ENCODE measurements around the gene SIRPA.

The SIRPA gene

DNA sequence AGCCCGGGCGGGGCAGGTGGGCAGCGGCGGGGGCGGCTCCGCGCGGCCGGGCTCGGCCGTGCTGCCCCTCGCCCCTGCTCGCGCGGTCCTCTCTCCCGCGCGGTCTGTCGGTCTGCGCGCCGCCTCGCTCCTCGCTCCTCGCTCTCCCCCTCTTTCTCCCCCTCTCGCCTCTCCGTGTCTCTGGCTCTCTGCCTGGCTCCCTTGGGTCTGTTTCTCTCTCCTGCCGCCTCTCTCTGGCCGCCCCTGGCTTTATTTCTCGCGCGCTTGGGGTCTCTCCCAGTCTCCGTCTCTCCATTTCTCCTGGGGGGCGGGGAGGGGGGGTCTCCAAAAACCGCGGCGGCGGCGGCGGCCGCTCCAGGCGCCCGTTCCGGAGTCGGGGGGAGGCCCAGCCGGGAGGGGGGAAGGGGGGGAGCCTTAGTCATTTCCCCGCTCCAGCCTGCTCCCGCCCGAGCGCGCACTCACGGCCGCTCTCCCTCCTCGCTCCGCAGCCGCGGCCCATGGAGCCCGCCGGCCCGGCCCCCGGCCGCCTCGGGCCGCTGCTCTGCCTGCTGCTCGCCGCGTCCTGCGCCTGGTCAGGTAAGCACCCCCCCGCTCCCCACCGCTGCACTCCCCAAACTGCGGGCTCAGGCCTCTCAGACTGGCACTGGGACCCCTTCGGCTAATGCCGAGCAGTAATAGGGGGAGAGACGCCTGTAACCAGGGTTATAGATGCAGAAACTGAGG is at the start of gene SIRPA:
TSS of gene SIRPA (plus strand) at position 457 of the 723 bp plus-strand sequence. CDS start at position 498, 41 bp downstream.
- no peak for DNase-seq (ENCODE audit: low read depth)

DNA sequence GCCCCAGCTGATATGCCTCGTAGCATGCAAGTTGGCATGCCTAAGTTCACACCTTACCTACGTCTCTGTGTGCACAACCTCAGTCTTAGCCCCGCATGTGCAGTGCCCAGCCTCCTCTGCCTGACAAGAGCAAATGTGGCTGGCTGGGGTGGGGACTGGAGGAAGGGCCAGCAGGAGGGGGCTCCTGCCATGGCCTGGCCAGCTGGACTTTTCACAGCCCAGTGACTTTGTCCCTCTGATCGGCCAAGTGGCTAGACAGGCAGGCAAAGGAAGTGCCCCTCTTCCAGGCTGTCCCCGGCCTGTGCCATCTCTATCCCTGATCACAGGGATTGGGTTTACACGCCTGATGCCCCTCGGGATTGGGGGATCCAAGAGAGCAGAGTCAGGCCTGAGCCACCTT is 49.5 kb upstream of the SIRPA start:
- DNase-seq (ENCODE audit: low read depth): no peak

DNA sequence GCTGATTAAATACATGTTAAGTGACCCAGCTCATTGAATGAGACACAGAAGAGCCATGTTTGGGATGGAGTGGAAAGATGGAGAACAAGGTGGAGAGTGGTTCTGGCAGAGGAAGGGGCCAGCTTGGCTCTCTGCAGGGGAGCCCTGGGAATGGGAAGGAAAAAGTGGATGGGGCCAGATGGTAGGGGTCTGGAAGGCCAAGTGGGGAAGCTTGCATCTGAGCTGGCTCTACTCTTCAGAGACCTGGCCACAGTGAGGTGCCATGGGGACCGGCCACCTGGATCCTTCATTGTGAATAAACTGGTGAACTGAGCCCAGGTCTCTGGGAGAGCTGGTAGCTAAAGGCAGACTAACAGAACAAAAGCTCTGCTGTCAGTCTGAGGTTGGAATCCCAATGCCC is 48.9 kb upstream of the SIRPA start:
- DNase-seq (ENCODE audit: low read depth): no peak

DNA sequence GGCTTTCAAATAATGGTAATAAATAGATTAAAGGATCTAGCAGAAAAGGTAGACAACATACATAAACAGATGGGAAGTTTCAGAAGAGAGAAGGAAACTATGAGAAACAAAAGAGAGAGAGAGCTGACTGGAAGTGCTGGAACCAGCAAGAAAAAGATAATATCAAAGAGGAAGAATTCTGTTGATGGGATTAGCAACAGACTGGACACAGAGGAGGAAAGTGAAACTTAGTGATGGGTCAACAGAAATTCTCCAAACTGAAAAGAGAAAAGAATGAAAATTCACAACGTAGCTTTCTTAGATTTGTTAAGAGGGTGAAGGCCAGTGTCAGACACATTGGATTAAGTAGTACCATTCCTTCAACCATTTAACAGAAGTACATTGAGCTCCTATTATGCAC is 48.3 kb upstream of the SIRPA start:
- DNase-seq (ENCODE audit: low read depth): no peak

DNA sequence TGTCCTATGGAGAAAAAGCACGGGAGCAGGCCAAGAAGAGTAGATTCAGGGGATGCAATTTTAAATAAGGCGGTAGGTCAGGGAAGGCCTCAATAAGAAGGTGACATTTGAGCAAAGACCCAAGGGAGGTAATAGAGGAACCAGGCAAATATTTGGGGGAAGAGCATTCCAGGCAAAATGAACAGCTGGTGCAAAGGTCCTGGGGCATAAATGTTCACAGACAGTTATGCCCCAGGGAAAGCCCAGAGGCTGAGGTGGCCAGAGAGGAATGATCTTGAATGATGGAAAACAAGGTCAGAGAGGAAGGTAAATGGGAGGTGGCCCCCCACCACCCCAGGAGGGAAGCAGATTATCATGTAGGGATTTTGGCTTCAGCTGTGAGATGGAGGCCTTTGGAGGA is 47.4 kb upstream of the SIRPA start:
- no peak for DNase-seq (ENCODE audit: low read depth)

DNA sequence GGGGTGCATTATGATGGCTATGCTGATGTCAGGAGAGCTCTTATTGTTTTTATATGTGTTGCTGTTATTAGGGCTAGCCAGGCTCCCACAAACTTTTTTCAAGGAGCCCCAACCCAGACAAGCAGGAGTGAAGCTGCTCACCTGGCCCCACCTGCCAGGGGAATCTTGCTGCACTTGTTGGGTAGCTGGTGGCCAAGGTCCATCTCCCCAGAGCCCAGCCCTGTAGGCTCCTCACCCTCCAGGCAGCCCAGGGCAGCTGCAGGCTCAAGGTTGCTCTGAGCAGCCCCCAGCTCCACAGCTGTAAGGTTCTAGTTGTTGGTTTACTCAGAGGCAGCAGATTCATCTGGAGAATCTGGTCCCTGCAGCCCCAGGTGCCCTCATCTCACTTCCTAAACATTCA is 46.8 kb upstream of the SIRPA start:
- no peak for DNase-seq (ENCODE audit: low read depth)

DNA sequence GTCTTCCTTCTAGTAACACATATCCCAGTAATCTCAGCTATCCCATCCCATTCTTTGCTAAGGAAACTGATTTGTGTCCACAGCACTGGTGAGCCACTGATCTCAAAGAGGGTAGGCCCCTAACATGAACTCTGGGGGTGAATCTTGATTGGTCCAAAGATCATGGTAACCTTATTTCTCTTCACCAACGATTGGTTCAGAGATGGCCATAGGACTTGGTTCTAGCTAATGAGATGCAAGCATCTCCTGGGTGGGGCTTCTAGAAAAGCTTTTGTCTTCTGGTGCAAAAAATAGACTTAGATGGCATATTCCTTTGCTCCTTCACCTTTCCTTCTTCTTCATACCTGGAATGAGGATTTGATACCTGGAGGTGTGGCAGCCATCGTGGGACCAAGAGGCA is 43.8 kb upstream of the SIRPA start:
- no peak for DNase-seq (ENCODE audit: low read depth)

DNA sequence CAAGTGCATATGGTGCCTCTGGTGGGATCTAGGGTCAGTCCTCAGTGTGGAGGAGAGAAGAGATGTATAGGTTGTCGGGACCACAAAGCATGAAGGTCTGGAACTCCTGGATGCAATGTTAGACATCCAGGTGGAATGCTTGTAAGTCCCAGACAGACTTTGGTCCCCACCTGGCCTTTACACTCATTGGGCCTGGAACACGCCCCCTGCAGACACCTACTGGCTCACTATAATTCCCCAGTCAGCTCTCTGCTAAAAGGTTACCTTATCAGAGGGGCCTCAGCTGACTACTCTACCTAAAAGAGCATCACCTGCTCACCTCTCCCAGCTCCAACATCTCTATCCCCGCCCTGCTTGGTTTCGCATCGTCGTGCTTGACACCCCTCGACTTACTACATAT is 41.7 kb upstream of the SIRPA start:
- DNase-seq (ENCODE audit: low read depth): no peak

DNA sequence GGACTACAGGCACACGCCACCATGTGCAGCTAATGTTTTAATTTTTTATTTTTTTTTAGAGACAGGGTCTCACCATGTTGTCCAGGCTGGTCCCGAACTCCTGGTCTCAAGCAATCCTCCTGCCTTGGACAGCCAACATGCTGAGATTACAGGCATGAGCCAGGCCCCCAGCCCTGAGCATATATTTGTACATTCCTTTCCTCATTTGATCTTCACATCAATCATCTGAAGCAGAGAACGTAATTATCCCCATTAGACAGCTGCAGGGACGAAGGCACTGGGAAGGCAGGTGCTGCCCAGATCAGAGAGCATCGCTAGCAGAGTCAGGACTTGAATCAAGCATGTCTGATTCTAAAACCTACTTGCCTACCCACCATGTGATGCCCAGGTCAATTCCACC is 41.0 kb upstream of the SIRPA start:
- no peak for DNase-seq (ENCODE audit: low read depth)

DNA sequence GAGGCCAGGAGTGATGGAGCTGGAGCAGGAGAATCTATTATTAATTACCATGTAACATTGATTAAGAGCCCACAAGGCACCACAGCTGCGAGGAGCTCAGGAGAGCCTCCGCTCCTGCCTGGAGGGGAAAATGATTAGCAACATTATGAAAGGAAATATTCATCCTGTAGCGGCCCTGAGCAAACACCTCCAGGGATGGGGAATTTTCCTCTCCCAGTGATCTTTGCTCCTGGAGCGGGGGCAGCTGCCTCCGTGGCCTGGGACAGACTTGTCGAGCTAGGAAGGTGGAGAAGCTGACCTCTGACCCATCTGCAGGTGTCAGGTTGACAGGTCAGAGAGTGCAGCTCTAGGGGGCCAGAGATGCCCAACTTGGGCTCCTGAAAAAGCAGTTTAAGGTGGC is 40.1 kb upstream of the SIRPA start:
- DNase-seq (ENCODE audit: low read depth): no peak

DNA sequence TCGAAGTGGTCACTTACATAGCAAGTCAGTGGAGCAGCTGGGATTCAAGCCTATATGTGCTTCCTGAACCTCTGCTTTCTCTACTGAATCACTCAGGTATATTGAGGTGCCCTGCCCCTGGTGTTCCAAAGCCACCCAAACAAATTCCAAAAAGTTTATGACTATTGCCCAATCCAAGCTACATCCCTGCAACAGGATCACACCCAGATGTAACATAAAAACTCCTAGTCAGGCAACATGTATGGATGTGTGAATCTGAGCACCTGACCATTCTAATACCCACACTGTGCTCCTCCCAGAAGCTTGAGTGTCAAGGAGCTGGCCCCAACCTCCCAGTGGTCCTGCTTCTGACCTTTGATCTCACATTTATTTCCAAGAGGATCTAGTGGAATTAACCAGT is 39.5 kb upstream of the SIRPA start:
- DNase-seq (ENCODE audit: low read depth): no peak

DNA sequence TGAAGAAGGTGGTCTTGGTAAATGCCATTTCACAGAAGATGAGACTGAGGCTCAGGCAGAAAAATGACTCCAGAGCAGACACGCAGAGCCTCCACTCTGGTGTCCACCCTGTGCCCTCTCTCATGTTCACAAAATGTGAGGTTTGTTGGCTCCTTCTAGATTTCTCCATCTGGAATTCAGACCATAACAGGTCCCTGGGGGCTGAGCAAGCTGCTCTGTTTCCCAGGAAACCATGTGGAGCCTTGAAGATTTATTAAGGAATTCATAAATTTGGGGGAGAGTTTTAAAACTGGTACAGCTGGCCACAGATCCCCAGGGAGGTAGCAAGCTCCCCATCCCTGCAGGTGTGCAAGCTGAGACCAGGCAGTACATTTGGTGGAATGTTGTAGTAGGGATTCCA is 38.8 kb upstream of the SIRPA start:
- no peak for DNase-seq (ENCODE audit: low read depth)

DNA sequence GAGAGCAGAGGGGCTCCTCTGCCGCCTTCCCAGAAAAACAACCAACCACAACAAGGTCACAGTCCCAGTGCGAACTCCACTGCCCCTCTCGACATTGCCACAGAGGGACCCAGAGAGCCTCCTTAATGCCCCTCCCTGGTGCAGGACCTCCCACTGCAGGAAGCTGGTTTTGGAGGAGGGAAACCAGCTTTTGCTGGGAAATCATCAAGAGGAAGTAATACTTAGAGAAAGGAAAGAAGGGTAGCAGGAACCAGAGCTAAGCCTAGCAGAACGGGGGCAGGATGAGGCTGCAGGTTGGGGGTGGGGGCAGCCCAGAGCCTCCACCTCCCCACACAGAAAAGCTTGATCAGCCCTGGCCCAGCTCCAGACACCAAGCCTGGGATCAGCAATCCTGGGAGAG is 37.7 kb upstream of the SIRPA start:
- DNase-seq (ENCODE audit: low read depth): no peak

DNA sequence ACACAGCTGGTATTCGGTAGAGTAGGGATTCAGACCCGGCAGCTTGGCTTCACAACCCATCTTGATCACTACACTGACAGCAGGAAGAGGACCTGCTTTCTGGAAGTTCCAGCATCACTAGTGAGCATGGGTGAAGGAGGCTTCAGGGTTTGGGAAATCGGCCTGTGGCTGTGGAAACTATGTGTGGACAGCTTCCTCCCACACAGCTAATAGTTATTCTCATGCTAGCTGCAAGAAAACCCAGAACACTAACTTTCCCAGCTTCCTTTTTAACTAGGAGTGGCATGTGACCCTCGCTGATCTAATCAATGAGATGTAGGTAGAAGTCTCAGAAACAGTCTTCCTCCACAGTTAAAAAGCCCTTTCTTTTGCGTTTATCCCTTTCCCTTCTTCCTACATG is 36.3 kb upstream of the SIRPA start:
- DNase-seq (ENCODE audit: low read depth): no peak

DNA sequence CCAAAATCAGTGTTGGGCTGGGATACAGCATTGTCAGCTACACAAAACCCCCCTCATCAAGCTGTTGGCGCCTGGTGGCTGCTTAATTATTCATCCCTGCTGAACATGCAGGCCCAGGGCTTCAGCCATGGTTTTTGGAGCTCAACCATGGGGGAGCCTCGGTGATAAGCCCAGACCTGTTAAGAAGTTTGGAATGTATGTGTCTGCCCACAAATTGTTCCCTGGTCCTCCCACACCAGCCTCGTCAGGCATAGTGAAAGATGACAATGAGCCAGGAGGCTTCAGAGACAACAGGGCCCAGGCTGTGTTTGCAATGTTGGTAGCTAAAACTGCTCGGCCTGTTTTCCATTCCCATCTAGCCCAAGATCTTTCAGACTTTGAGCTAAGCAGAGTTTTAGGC is 34.8 kb upstream of the SIRPA start:
- DNase-seq (ENCODE audit: low read depth): no peak

DNA sequence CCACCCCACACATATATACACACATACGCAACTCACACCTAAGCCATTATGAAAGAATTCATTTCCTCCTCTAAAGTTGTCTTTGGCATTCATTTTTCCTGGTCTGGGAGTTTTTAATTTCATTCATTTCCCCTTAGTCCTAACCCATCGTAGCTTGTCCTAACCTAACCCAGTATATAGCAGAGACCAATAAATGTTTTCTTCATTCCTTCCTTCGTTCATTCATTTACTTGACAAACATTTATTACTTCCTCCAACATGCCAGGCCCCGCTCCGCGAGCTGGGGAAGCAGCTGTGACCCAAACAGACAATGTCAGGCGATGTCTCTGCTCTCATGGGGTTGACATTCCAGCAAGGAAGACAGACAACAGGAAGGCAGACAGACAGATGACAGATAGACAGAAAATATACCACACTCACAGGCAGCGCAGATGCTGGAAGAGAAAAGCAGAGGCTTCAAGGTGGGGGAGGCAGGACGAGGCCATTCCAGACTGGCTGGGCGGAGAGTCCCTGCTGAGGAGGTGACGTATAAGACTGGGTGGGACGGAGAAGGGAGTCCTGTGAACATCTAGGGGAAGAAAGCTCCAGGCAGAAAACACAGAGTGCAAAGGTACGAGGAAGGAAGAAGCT is 33.7 kb upstream of the SIRPA start:
- no peak for DNase-seq (ENCODE audit: low read depth)

DNA sequence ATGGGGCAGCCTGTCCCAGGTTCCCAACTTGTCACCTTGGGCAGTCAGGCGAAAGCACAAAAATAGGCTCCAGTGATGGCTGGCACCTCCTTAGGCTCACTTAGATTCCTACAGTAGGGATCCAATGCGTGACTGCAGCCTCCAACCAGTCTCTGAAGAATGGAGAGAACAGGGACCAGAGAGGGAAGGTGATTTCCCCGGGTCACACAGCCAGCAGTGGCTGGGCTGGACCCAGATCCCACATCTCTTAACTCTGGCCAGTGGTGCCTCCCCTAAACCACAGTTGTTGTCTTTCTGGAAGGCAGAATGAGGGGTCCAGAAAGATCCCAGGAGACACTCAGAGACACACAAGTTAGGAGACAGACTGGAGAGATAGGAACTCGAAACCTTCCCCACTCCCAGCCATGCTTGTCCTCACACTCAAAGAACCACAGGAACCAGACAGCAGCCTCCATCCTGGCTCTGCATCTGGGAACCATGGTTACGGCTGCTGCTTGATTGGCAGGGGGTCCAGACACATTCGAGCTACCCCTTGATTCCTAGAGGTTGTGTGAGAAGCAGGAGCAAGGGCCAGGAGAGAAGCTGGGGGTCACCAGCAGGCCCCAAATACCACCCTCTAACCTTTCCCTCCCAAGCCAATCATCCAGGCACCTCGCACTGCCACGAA is 33.1 kb upstream of the SIRPA start:
- no peak for DNase-seq (ENCODE audit: low read depth)

DNA sequence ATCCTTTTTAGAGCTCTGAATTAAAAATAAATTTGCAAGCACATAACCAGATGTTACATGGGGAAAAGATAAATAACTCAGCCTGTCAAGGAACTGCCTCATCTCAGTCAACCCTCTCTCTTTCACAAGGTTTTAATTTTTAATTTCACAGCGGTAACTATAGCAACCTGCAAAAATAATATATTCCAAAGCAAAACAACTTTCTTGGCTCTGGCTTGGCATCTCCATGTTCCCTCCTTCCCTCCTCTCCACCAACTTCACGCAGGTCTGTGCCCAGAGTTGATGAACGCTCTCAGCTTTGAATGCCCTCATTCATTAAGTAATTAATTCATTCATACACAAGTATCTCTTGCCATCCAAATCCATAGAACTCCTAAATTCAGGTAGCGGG is 32.5 kb upstream of the SIRPA start:
- no peak for DNase-seq (ENCODE audit: low read depth)

DNA sequence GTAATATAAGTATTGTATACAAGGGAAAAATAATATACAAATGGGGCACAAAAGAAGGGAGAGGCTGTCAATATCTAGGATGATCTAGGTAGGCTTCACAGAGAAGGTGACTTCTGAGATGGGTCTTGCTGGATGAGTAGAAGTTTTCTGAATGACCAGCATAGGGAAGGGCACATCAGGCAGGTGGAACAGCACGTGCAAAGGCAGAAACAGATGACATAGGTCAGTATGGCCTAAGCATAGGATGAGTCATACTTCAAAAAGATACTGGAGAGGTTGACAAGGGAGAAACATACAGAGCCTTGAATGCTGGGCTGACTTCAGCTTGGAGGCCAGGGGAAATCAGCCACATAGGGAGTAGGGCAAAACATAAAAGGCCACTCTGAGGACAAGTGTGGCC is 31.9 kb upstream of the SIRPA start:
- no peak for DNase-seq (ENCODE audit: low read depth)

DNA sequence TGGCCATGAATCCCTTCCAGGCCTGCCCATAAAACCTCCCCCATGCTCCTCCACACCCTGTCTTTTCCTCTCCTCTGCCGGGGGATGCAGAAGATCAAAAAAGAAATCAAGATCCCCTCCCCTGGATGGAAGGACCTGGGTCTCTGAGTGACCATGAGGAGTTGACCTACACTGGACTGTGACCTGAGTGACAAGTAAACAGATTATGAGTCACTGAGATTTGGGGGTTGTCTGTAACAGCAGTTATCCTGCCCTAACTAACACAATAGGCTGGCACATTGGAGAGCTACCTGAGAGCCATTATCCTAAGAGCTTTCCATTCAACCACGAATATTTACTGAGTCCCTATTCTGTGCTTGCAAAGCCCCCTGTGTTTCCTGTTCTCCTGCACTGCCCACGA is 28.4 kb upstream of the SIRPA start:
- DNase-seq (ENCODE audit: low read depth): no peak

DNA sequence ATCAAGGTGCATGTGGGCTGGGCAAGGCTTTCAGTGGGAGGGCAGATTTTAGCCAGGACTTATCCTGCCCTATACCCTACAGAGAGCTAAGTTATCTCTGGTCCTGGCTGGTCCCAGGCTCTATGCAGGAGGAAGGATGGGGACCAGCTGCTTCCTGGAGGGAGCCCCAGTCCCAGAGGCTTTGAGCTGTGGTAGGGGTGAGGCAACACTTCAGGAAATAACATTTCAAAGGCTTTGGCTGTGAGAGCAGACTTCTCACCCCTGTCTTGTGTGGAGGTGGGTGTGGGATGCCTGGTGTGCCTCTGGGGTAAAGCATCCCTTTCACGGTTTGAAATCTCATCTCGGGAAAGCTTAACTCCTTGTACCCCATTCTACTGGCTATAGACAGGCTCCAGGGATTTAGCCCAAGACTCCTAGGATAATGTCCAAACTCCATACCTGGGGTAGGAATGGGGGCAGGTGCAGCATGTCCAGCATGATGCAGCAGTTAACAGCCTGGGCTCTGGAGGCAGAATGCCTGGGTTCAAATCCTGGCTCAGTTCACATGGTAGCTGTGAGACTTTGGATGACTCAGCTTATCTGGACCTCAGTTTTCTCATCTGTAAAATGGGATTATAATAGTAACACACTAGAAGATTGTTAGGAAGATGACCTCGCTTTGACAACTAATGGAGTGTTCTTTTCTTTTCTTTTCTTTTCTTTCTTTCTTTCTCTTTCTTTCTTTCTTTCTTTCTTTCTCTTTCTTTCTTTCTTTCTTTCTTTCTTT is 27.5 kb upstream of the SIRPA start:
- DNase-seq (ENCODE audit: low read depth): no peak

DNA sequence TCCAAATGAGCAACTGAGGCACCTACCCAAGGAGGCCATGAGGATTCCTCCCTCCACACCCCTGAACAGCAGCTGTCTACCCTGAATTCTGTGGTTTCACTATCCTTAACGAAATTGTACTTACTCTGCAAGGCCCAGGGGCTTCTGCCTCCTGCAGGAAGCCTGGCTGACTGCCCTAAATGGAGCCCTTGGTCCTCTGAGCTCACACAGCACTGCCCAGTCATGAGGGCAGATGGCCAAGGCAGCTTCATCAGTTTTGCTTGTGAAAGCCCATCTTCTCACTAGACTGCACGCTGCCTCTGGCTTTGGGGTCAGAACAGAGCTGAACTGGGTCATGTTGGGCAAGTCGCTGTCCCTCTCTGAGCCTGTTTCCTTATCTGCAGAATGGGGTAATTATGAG is 26.4 kb upstream of the SIRPA start:
- no peak for DNase-seq (ENCODE audit: low read depth)

DNA sequence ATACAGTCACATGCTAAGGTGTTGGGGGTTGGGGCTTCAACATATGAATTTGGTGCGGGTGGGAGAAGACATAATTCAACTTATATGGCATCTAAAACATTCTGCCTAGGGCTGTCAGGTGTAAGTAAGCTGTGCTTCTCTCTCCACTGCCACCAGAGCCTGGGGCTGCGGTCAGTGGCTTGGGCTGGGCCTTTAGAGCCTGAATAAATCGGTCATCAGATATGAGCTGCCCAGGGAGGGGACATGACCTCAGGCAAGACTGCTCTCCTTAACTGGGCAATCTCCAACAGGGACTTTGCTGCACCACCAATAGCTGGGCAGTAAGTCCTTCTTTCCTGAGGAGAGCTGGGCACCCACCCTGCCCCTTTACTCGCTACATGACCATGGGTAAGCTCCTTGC is 24.9 kb upstream of the SIRPA start:
- no peak for DNase-seq (ENCODE audit: low read depth)
